ELR (cell line): ENCODE data around the gene FLNB.

Experiments
- DNase-seq: peaks from one replicate; pipeline ENCODE4 v3.0.0-alpha.2; 2015; ENCODE audit warnings: low read depth

FLNB gene

GRCh38 chr3:58008141-58009025 is at the start of gene FLNB:
FLNB (plus strand) TSS chr3:58008422; CDS start chr3:58008565, 143 bp downstream.
- peak; percentile 77 for DNase-seq

DNA sequence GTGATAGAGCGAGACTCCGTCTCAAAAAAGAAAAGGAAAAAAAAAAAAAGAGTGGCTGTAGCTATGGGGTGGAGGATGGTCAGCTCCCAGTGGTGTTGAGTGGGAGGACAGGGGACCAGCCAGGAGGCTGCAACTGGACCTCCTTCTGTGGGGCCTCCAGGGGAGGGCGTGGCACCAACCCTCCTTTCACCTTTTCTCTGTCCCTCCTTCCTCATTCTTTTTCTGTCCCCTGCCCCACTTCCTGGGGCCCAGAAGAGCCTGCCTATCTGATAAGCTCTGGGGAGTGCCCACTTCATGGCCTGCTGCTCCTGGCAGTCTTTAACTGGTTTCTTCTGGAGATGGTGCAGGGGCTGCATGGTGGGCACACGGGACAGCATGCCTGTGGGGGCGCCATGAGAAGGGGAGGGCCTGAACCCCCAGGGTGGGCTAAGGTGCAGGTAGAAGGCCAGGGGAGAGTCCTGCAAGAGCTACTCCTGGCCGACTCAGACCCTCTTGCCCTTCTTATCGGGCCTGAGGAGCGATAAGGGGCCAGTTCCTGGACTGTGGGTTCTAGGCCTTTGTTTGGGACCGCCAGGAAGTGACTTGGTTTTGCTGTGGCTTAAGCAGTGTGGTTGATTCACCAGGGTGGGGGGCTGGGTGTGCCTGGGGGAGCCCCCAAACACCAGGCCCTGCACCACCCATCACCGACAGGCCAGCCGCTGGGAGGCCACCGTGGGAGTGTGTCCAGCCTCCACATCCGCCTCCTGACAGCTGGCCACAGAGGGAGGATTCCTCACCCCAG is 49.4 kb upstream of the FLNB start:
- no peak for DNase-seq

- DNase-seq: no peak
These were observed 48.6 kb upstream of the FLNB start for GRCh38 chr3:57959423-57960173.

GRCh38 chr3:57960174-57960505 is 48.1 kb upstream of the FLNB start:
- no peak for DNase-seq

DNA sequence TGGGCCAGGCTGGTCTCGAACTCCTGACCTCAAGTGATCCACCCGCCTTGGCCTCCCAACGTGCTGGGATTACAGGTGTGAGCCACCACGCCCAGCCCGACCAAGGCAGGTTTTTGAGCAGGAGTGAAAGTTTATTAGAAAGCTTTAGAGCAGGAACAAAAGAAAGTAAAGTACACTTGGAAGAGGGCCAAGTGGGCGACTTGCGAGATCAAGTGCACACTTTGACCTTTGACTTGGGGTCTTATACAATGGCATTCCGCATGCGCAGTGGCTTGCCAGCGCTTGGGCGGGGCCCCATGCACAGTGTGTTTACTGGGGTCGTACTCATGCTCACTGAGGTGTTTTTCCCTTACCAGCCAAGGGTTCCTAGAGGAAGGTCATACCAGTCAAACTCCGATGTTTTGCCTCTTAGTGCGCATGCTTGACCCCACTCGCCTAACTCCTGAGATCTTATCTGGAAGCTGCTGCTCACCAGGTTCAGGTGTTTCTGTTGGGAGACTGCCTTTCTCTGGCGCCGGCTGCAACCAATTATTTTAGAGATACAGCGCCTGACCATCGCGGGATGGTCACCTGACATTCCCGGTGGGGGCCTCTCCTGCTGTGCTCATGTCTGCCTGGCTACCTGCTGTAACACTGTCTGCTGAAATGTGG is 46.9 kb upstream of the FLNB start:
- DNase-seq: no peak

DNA sequence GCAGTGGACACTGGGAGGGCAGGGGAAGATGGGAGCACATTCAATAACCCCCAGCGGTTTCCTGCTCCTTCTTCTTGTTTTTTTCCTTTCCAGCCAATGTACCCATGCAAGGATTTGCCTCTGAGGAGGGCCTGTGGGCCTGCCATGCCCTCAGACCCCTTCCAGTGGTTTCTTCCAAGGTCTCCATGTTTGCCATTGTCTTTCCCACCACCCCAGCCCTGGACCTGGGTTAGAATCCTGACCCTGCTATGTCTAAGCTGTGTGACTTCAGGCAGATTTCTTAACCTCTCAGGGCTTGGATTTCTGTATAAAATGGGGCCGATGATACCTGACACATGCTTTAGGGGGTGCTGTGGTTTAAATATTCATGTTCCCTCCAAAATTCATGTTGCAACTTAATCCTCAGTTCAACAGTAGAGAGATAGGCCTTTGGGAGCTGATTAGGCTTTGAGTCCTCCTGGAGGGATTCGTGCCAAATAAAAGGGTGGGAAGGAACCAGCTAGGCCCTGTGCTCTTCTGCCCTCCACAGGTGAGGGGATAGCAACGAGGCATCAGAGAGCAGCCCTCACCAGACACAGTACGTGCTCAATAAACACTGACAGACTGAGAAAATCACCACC is 46.3 kb upstream of the FLNB start:
- DNase-seq: peak; percentile 78

GRCh38 chr3:57962448-57962834 is 45.8 kb upstream of the FLNB start:
- no peak for DNase-seq

GRCh38 chr3:57963811-57964346 is 44.3 kb upstream of the FLNB start:
- DNase-seq: no peak

GRCh38 chr3:57966829-57967228 is 41.4 kb upstream of the FLNB start:
- DNase-seq: no peak

GRCh38 chr3:57967590-57967989 is 40.6 kb upstream of the FLNB start:
- DNase-seq: no peak

DNA sequence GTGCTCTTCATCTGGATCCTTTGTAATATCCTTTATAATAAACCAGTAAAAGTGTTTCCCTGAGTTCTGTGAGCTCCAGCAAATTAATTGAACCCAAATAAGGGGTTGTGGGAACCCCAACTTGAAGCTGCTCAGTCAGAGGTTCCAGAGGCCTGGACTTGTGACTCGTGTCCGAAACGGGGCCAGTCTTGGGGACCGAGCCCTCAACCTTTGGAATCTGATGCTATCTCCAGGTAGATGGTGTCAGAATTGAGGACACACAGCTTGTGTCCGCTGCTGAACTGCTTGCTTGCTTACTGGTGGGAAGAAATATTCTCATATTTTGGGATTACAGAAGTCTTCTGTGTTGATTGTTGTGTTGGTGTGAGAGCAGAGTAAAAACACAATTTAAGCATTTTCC is 39.7 kb upstream of the FLNB start:
- DNase-seq: no peak

DNA sequence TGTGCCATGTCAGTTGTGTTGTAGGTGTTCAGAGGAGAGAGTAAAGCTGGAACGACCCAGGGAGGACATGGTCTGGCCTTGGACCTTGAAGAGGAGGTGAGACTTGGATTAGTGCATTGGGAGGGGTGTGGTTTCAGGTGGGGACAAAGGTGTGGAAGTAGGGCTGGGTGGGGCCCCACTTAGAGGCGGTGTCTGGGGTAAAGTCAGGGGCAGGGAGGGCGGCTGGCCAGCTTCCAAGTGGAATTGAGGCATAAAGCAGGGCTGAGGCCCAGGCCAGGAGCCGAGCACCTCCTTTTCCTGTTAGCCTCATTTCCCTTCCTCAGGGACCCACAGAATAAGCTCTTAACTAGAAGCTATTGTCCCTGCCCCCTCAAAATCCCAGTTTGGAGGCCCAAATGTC is 36.2 kb upstream of the FLNB start:
- DNase-seq: no peak

- no peak for DNase-seq
These were observed 35.6 kb upstream of the FLNB start for GRCh38 chr3:57972531-57973111.

- no peak for DNase-seq
These were observed 34.3 kb upstream of the FLNB start for GRCh38 chr3:57973715-57974477.

- DNase-seq: peak; percentile 99
These were observed 33.3 kb upstream of the FLNB start for GRCh38 chr3:57974796-57975388.

- peak; percentile 46 for DNase-seq
These were observed 30.4 kb upstream of the FLNB start for GRCh38 chr3:57977818-57978235.

DNA sequence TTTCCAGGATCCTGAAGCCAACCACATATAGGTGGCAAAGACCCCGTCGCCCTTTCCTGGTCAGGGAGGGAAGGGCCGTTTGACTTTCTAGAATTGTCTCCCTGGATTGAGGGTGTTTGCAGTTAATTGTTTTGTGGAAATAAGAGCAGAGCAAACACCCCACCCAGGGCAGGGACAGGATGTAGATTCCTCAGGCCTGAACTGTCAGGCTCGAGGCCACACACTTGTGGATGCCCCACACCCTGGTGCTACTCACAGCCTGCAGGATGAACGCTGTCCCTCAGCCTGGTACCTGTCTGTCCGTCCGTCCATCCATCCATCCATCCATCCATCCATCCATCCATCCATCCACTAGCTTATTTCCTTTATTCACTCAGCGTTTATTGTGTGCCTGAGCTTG is 29.9 kb upstream of the FLNB start:
- DNase-seq: peak; percentile 52

DNA sequence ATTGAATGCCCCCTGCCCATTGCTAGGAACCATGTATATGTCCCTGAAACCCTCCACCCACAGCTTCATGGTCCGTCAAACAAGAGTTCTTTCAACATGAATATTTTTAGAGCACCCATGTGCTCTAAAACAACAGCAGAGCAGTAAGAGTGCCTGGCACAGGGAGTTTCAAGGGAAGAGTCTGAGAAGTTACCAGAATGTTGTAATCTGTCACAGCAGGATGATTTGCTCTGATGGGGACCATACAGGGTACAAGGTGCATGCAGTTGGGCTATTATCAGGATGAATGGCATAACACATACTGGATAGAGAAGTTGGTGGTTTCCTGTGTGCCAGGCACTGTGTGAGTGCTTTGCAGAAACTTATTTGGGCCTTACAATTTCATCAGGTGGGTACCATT is 27.8 kb upstream of the FLNB start:
- DNase-seq: no peak

GRCh38 chr3:57981483-57982087 is 26.6 kb upstream of the FLNB start:
- DNase-seq: peak; percentile 46
